ENCODE data around the gene ELAVL2. TPM values are rescaled to one million over a fixed set of nuclear protein-coding genes. Genes with fewer than 3 reads are reported as not detected.

The ELAVL2 gene
- total RNA-seq, 6 experiments from 2014 or later = not detected

DNA sequence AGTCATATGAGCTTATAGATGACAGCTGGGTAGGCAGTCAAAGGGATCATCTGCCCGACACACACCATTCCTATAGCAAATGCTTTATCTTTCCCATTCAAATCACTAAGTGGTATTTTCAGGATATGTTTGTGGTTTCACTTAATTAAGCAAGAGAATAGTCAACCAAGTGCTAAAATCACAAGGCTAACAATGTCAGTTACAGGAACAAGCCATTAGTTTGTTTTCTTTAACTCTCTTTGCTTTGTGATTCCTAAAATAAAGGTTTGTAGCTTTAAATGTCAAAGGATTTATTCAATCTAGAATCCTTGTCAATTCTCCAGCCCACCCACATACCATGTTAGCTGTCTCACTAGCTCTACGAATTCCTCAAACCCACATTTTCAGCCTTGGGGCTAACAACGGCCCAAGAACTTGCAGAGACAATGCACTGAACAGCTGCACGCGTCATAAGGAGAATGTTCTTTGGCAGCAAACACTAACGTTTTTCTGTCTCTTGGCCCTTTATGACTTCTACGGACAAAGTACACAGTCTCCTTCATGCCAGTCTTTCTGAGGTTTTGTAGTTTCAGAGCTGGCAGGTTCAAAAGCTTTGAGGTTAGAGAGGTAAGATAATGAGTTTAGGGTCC, 56.6 kb downstream of the ELAVL2 start:
- no peak for ATAC-seq
- TF ChIP-seq POLR2A (IDR thresholded peaks at IDR 0.05) = no peak
- TF ChIP-seq, protein P1, sequence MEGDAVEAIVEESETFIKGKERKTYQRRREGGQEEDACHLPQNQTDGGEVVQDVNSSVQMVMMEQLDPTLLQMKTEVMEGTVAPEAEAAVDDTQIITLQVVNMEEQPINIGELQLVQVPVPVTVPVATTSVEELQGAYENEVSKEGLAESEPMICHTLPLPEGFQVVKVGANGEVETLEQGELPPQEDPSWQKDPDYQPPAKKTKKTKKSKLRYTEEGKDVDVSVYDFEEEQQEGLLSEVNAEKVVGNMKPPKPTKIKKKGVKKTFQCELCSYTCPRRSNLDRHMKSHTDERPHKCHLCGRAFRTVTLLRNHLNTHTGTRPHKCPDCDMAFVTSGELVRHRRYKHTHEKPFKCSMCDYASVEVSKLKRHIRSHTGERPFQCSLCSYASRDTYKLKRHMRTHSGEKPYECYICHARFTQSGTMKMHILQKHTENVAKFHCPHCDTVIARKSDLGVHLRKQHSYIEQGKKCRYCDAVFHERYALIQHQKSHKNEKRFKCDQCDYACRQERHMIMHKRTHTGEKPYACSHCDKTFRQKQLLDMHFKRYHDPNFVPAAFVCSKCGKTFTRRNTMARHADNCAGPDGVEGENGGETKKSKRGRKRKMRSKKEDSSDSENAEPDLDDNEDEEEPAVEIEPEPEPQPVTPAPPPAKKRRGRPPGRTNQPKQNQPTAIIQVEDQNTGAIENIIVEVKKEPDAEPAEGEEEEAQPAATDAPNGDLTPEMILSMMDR (IDR thresholded peaks at IDR 0.05) = no peak

DNA sequence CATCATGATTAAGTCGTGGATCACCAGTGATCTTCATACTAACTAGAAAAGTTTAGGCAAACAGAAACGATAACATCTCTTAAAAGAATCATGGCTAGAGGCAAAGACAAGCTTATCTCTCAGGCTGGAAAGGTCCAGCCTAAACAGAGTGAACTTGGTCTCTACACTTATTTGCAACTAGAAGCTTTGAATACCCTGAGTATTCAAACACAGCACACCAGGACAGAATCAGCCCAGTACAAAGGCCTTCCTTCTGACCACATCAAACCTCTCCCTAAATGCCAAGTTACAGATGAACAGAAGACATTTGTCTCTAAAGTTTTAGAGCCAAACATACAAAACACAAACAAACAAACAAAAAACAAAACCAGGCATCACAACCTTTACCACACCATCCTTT, 57.2 kb downstream of the ELAVL2 start:
- no peaks in the 10 kb centered on the region for H3K9me3 ChIP-seq
- TF ChIP-seq POLR2A (IDR thresholded peaks at IDR 0.05) = no peak
- TF ChIP-seq, protein P1 (IDR thresholded peaks at IDR 0.05) = no peak
- no peaks in the 10 kb centered on the region for H3K36me3 ChIP-seq
- ATAC-seq (no peak), DNase-seq (no peak)
- H3K4me1 ChIP-seq = no peaks in the 10 kb centered on the region
- H3K27me3 ChIP-seq = no peaks in the 10 kb centered on the region
- 26% methylated on average over 2 of the region's 2 CpGs for WGBS (ENCODE audit: insufficient coverage, low coverage, low lambda C conversion rate, missing lambda C conversion rate)
- H3K4me3 ChIP-seq = no peak overlapping the region
- intact Hi-C loops (cut with DNase I) = no loop called here
- no peak overlapping the region for H3K27ac ChIP-seq

More for the DNA sequence above, 56.6 kb downstream of the ELAVL2 start:
- DNase-seq = no peak
- Histone ChIP-seq H3K36me3 (no peaks in the 10 kb centered on the region), H3K9me3 (no peaks in the 10 kb centered on the region), H3K27me3 (no peaks in the 10 kb centered on the region), H3K4me1 (no peaks in the 10 kb centered on the region), H3K27ac (no peak overlapping the region), H3K4me3 (no peak overlapping the region)
- 55% methylated on average over 7 of the region's 7 CpGs for WGBS (ENCODE audit: insufficient coverage, low coverage, low lambda C conversion rate, missing lambda C conversion rate)
- intact Hi-C loops (cut with DNase I) = no loop called here

- no peak for ATAC-seq
- intact Hi-C loops (cut with DNase I) = no loop called here
- Histone ChIP-seq H3K9me3 (no peaks in the 10 kb centered on the region), H3K4me1 (no peaks in the 10 kb centered on the region), H3K27ac (no peak overlapping the region), H3K36me3 (no peaks in the 10 kb centered on the region), H3K4me3 (no peak overlapping the region), H3K27me3 (no peaks in the 10 kb centered on the region)
- TF ChIP-seq, protein P1 (IDR thresholded peaks at IDR 0.05) = no peak
- TF ChIP-seq POLR2A (IDR thresholded peaks at IDR 0.05) = no peak
- WGBS (ENCODE audit: insufficient coverage, low coverage, low lambda C conversion rate, missing lambda C conversion rate) = 41% methylated on average over 2 of the region's 2 CpGs
- DNase-seq = no peak
Observed at GRCh38 chr9:23766613-23767012, 59.4 kb downstream of the ELAVL2 start.

DNA sequence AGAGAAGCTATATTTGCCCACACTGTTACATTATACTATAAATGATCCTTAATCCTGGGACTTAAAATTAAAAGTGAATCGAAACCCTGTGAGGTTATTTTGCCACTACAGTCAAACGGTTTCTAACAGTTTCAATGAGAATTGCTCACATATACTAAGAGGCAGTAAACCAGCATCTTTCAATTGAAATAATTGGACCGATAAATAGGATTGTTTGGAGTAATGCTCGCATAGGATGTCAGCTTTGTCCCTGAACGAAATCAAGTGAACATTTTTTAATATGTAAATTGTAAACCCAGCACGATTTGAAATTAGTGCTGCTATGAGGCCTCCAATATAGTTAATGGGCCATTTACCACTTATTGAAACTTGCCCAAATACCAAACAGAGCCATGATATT, 60.5 kb downstream of the ELAVL2 start:
- Histone ChIP-seq H3K9me3 (no peaks in the 10 kb centered on the region), H3K27ac (no peak overlapping the region), H3K36me3 (no peaks in the 10 kb centered on the region), H3K4me3 (no peak overlapping the region), H3K27me3 (no peaks in the 10 kb centered on the region), H3K4me1 (no peaks in the 10 kb centered on the region)
- intact Hi-C loops (cut with DNase I) = no loop called here
- DNase-seq (no peak), ATAC-seq (no peak)
- TF ChIP-seq POLR2A (IDR thresholded peaks at IDR 0.05) = no peak
- TF ChIP-seq, protein P1 (IDR thresholded peaks at IDR 0.05) = no peak
- WGBS (ENCODE audit: insufficient coverage, low coverage, low lambda C conversion rate, missing lambda C conversion rate) = 51% methylated on average over 6 of the region's 6 CpGs

Measured in right lobe of liver (tissue), 6 donors.